Measurements from ENCODE around the gene SYCP2L.
"Not testable (repeated sequence)": the region's sequence is repeated elsewhere in the genome, so short reads cannot be mapped to it uniquely, and the experiment has no call there.

Gene SYCP2L

GRCh38 chr6:10886691-10887502 lies at the start of gene SYCP2L:
SYCP2L (plus strand) TSS chr6:10887052; CDS start chr6:10887127, 75 bp downstream.
- no peak for FAIRE-seq

- FAIRE-seq: no peak
Measured at GRCh38 chr6:10837622-10837994, 49.2 kb upstream of the SYCP2L start.

DNA sequence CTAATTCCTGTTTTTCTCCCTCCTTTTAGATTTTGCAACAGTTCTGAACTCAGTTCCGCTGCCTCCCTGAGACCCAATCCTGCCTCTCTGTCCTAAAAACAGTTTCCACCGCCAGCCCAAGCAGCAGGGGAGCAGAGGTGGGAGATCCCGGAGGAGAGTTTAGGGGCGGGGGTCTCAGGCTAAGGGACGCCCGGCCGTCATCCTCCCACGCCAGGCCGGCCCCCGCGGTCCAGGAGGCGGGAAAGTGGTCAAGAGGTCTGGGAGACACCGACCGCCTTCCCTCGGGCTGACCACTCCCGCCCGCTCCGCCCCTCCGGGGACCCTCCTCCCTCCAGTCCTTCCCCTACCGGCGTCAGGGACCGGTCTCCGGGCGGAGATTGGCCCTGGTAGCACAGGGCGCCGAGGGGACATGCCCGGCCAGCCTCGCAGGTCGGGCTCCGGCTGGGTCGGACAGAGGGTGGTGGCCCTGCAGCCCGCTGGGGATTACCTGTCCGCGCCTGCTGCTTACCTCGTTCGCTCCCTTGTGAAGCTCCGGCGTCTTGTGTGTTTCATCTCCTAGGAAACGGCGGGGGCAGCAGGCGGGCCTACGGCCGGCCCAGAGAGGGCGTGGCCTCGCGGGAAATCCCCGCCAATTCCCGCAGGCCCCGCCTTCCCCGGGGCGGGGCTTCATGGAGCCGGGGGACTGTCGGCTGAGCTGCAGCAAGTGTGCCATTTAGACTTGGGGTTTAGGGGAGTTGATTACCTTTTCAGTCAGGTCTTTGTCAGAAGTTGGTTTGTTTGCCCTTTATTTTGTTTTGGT lies 48.7 kb upstream of the SYCP2L start, which contains the start of gene MAK:
Gene MAK, minus strand, starts transcription at position 545 of the 799 bp plus-strand sequence. CDS start 7,891 bp downstream, outside the sequence.
- peak; percentile 38 for FAIRE-seq

- no peak for FAIRE-seq
Measured at GRCh38 chr6:10838794-10839333, 48.0 kb upstream of the SYCP2L start.

- FAIRE-seq: no peak
Measured at GRCh38 chr6:10843554-10843953, 43.3 kb upstream of the SYCP2L start.

DNA sequence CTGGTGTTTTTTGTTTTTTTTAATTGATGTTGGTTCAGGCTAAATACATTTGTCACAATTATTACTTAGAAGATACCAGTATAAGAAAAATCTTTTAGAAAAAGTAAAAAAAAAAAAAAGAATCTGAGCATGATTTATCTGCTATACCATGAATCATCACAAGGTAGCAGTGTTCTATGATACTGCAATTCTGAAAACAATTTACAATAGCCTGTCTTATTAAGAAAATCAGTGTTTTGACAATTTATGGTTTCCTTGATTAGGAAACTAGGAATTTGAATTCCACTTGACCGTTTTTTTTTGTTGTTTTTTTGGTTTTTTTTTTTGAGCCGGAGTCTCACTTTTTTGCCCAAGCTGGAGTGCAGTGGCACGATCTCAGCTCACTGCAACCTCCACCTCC lies 39.2 kb upstream of the SYCP2L start:
- FAIRE-seq: no peak

DNA sequence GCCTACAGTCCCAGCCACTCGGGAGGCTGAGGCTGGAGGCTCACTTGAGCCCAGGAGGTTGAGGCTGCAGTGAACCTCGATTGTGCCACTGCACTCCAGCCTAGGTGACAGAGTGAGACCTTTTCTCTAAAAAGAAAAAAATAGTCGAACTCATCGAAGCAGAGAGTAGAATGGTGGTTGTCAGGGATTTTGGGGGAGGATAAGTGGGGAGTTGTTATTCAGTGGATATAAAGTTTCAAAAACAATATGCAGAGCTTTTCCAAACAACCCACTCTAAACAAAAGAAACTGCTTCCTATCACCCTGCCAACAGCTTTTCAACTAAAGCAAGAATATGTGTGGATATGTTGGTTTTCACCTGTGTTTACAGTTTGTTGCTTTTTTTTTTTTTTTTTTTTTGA lies 37.0 kb upstream of the SYCP2L start:
- FAIRE-seq: no peak

GRCh38 chr6:10850728-10851127 lies 36.1 kb upstream of the SYCP2L start:
- no peak for FAIRE-seq

DNA sequence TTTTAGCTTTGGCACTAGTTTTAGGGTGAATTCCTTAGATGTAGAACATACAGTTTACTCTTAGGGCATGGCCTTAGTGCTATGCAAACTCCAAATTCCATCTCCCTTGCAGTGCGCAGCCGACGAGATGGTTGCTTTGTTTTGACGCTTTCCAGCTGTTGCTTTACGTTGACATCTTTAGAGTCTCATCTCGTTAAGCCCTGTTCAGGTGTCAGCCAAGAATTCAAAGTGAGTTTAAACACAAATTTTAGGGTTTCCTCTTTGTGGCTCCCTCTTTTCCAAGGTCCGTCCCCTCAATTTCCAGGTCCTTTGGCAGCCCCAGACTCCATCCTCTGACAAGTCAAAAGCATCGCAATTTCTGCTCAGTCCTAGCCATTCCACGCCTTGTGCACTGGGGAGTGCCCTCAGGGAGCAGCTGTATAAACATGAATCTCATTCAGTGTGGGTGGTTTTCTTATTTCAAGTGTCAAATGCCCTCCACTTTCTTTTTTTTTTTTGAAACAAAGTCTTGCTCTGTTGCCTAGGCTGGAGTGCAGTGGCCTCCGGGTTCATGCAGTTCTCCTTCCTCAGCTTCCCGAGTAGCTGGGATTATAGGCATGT lies 34.4 kb upstream of the SYCP2L start:
- no peak for FAIRE-seq

DNA sequence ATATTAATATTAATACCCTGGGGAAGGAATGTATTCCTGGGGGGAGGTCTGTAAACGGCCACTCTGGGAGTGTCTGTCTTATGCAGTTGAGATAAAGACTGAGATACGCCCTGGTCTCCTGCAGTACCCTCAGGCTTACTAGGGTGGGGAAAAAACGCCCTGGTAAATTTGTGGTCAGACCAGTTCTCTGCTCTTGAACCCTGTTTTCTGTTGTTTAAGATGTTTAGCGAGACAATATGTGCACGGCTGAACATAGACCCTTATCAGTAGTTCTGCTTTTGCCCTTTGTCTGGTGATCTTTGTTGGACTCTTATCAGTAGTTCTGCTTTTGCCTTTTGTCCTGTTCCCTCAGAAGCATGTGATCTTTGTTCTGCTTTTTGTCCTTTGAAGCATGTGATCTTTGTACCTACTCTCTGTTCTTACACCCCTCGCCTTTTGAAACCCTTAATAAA lies 33.0 kb upstream of the SYCP2L start:
- not testable (repeated sequence) for FAIRE-seq

GRCh38 chr6:10854922-10855632 lies 31.8 kb upstream of the SYCP2L start:
- FAIRE-seq: no peak

- FAIRE-seq: no peak
Measured at GRCh38 chr6:10857259-10857658, 29.6 kb upstream of the SYCP2L start.

GRCh38 chr6:10861086-10861485 lies 25.8 kb upstream of the SYCP2L start:
- no peak for FAIRE-seq

- FAIRE-seq: no peak
Measured at GRCh38 chr6:10862361-10862760, 24.5 kb upstream of the SYCP2L start.

GRCh38 chr6:10863031-10863430 lies 23.8 kb upstream of the SYCP2L start:
- not testable (repeated sequence) for FAIRE-seq

GRCh38 chr6:10866709-10867108 lies 20.1 kb upstream of the SYCP2L start:
- not testable (repeated sequence) for FAIRE-seq

GRCh38 chr6:10867952-10868351 lies 18.9 kb upstream of the SYCP2L start:
- FAIRE-seq: no peak

- no peak for FAIRE-seq
Measured at GRCh38 chr6:10873374-10873773, 13.5 kb upstream of the SYCP2L start.

GRCh38 chr6:10874207-10874606 lies 12.6 kb upstream of the SYCP2L start:
- no peak for FAIRE-seq

DNA sequence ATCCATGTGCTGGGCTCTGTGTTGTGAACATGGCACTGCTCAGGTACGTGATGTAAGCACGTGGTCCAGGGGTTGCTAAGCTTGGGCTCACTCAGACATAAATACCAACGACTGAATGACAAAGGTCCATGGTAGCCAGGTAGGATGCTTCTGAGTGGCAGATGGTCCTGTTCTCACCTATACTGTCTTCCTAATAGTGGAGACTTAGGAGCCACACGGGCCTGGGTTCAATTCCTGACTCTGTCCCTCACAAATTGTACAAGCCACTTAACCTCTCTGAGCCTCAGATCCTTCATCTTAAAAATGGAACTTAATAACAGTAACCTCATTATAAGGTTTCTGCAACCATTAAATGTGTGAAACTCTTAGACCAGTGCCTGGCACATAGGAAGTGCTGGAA lies 11.8 kb upstream of the SYCP2L start:
- FAIRE-seq: no peak

DNA sequence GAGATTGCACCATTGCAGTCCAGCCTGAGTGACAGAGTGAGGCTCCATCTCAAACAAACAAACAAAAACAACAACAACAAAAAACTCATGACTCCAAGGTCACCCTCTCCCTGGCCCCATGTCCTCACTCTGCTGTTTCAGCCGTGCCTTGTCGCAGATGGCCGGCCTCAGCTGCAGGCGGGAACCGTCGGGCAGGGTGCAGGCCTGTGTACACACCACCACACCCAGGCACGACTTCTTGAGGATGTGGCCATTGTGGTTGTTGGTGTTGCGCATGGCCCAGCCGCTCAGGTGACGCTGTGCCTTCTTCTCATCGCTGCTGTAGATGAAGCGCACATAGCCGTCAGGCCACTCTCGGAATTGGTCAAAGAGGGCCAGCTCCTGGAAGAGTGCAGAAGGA lies 9.8 kb upstream of the SYCP2L start:
- FAIRE-seq: no peak

- no peak for FAIRE-seq
Measured at GRCh38 chr6:10877871-10878270, 9.0 kb upstream of the SYCP2L start.
